Superior temporal gyrus (tissue), 1 donor: Measurements from ENCODE around the gene ZNF681.
"Not testable (repeated sequence)": the region's sequence is repeated elsewhere in the genome, so short reads cannot be mapped to it uniquely, and the experiment has no call there.

Experiments used
- DNase-seq: peaks from one replicate; pipeline ENCODE4 v3.0.0-alpha.2; 2016; ENCODE audit errors: extremely low spot score

Gene ZNF681

GRCh38 chr19:23692937-23693336 lies 65.8 kb downstream of the ZNF681 start:
- not testable (repeated sequence) for DNase-seq
